CD4-positive, alpha-beta T cell treated with Interleukin-4 for 4 hours (primary cell): Measurements from ENCODE around the gene ADTRP.

Experiments used
- DNase-seq: peaks from one replicate; pipeline ENCODE4 v3.0.0-alpha.2; 2020

ADTRP gene

GRCh38 chr6:11772109-11772825 is 6.3 kb downstream of the ADTRP start:
- DNase-seq: no peak

- DNase-seq: no peak
Observed at GRCh38 chr6:11771473-11772048, 7.0 kb downstream of the ADTRP start.

DNA sequence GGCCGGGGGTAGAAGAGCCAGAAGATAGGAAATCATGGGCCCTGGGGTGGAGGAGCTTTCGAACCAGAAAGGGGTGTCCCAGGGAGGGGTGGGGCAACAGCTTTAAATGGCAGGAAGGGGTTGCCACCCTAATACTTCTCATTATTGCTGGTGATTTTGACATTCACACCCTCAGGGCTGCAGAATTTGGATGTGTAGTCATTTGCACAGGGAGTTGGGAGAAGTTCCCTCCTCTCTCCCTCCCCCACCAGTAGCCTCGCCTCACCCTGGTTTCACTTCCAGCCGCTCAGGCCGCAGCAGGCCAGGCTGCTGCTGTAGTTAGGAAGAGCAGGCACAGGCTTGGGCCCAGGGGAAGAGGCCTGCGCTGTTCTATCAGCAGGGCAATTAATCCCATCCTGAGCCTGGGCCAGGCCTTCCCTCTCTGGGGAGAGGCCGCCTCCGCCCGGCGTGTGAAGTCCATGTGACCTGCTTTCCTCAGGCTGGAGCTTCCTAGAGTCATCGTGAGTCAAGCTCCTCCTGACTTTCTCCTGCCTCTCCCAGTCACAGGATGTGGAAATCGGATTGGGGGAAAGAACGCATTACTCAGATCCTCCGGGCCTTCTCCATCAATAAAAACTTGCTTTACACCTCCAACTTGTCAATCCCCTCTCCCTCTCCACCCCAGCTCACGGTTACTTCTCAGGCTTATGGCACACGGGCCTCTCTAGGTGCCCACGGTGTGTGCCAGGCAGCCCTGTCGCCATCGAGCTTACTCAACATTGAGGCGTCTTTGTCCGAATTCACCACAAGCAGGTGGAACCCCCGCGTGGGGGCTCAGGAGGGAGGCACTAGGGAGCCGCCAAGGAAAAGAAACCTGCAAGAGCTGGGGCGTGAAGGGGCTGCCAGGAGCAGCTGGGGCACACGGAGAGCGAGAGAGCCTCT is 7.8 kb downstream of the ADTRP start:
- DNase-seq: peak; percentile 15

DNA sequence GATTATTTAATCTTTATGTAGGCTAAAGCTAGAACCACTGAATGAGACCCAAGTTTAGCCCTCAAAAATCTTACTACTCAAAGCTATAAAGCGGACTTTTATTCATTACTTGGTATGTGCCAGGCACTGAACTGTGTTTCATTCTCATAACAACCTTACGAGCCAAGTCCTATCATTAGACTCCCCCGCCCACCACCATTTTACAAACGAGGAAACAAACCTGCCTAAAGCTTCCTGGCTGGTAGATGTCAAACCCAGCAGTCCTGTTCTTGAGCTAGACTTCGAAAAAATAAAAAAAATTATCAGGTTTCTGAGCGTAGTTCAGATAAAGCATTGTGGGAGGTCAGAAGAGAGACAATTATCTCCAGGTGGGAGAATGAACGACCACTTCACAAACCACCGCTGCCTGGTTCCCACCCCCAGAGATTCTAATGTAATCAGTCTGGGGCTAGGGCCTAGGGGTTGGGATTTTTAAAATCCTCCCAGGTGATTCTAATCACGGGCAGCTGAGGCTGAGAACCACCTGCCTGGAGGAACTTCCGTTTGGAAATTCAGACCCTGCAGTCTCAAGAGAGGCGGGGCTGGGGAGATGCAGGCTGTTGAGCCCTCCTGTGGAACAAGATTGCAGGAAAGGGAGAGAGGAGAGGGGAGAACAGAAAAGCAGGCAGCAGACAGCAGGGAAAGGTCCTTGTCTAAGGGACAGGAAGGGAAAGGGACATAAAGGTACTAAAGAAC is 8.6 kb downstream of the ADTRP start:
- no peak for DNase-seq

- no peak for DNase-seq
Observed at GRCh38 chr6:11769244-11769643, 9.4 kb downstream of the ADTRP start.

DNA sequence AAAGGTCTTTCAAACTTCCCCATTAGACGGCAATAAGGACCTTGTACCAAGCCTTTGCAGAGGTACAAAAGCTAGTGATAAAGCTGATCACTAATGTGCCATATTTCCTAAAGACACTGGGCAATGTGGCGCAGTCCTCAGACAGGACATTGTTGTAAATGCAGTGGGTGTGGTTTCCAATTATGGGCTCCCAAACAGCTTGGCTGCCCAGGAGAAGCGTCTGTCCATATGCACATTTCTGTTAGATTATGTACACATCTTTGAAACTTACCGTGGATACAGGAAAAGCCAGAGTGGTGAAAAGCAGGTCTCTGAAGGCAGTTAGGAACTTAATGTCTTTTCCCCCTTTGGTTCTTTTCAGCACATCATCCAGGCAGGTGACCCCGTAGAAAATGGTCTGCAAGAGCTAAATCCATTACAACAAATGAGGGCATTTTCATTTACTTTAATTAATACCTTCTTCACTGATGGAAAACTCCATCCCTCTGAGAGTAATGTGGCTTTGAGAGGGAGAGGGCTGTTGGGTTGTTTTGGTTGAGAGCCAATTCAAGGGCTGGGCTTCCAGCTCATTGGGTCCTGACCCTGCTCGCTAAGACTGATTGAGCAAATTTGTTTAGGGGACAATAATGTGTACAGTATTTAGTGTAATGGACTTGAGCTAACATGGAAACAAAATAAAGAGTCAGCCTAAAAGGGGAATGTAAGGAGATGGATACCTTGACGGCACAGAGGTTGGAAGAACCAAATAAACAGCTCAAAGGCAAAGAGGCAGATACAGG is 10.4 kb downstream of the ADTRP start:
- no peak for DNase-seq

DNA sequence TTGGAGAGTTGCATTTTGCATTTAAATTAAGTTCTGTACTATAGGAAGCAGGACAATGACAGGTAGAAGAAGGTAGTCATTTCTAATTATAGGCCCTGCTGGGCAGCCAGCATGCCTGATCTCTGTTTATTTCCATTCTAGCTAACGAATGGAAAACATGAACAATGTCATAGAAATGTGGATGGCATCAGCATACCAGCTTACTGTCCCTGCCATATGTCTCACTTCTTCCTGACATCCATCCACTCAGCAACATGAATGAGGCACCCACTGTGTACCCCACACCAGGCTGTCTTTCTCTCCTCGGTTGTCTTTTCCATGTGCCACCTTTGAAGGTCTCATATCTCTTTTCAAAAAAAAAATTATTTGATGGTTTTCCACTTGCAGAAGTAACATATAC is 11.1 kb downstream of the ADTRP start:
- no peak for DNase-seq

- no peak for DNase-seq
Observed at GRCh38 chr6:11766589-11767450, 11.8 kb downstream of the ADTRP start.

DNA sequence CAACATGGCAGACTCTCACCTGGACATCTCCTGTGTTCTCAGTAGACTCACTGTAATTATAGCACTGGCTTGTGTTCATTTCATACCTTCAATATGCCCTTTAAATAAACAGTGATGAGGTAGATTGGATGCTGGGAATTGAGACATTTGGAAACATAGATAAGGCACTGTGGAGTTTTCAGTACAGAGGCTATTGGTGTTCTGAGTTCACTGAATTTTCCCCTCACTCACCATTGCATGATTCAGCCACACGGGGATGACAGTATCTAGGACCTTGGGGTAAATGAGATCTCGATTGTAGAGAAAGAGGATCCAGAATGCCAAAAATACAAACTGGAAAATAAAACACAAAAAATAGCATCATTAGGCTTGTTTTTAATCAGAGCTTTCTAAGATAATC is 12.6 kb downstream of the ADTRP start:
- no peak for DNase-seq

DNA sequence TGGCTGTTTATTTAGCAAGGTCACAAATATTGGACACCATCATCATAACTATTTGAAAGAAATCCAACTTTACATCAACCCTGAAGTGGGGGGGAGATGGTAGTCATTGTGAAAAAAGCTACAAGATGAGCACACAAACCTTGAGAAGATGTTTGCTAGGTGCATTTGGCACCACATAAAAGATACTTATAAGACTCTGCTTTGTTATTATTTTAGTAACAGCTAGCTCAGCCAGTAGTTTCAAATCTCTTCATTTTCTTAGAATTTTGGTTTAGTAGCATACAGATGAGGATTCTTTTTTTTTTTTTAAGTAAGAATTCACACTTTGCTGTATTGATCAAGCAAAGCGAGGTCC is 14.4 kb downstream of the ADTRP start:
- no peak for DNase-seq

DNA sequence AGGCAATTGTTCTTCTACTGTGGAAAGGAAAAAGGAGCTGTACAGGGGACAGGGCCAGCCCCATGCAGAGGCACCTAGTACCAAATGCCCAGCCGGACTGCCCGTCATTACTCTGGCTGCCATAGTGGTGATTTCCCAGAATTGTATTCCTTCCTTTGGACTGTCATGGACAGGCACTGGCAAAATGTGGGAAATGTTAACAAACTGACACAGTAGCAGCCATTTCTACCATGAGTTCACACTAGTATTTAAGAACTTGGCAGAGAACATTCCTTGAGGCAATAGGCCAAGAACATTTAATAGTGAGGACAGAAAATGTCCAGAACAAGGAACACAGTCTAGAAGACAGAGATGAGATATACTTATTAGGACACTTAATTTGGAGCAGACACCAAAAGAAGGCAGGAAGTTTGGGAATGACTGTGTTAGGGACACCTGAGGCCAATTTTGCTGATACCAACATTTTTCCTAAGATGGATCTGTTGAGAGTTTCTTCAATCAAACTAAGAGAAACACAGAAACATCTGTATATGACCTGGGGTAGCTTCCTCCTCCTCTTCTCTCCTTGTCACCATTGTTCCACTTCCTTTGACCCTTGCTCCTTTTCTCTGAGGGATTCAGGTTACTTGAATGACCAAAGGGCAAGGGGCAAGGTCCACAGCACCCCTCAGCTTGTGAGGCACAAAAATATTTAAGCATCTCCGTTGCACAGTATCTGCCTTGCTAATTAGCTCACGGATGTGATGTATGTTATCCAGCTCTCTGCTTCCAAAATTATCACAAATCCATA is 14.9 kb downstream of the ADTRP start:
- DNase-seq: no peak

GRCh38 chr6:11762794-11763459 is 15.7 kb downstream of the ADTRP start:
- DNase-seq: no peak

- DNase-seq: no peak
Observed at GRCh38 chr6:11761744-11762620, 16.6 kb downstream of the ADTRP start.

DNA sequence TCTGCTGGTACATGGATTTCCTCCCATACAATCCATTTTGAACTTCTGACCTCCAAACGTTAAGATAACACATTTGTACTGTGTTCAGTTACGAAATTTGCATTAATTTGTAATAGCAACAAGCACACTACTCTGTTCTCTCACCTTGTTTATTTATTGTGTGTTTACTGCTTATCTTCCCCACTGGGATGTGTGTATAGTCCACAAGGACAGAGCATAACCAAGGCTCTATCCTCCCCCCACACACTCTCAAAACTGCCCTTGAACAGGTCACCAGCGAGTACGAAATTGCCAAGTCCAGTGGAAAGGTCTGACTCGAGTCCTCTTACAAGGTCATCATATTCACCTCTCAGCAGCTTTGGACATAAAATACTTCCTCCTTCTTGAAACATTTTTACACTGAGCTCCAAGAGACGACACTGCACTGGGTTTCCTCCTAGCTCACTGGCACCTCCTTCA is 18.6 kb downstream of the ADTRP start:
- DNase-seq: no peak

GRCh38 chr6:11758878-11759277 is 19.7 kb downstream of the ADTRP start:
- DNase-seq: no peak

GRCh38 chr6:11756726-11757125 is 21.9 kb downstream of the ADTRP start:
- DNase-seq: no peak

DNA sequence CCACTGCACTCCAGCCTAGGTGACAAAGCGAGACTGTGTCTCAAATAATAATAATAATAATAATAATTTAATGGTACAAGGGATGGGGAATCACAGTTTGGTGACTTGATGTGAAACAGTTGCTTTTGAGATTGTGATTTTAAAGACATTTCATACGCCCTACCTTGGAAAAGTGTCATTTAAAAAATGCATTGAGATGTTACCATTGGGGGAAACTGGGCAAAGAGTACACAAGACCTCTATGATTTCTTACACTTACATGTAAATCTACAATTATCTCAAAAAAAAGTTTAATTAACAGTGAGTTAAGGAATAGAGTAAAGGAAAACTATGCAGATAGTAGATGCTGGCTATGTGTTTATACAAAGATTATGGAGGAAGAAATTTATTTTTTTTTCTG is 22.3 kb downstream of the ADTRP start:
- DNase-seq: no peak

DNA sequence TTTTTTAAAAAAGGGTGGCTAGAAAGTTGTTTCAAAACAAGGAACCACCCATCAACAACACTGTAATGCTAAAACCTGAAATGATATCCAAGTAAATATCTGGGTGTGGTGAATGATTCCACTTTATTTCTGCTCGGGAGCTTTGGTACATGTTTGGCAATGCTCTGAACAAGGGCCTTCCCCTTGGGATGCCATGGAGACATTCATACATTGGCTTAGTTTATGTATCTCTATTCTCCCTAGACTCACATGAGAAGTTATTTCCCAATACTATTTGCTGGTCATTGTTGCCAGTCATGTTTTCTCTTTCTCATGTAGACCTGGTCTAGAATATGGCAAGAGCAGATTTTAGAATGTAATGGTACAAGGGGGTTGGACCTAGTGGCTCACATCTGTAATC is 22.9 kb downstream of the ADTRP start:
- no peak for DNase-seq
